ENCODE measurements around the gene AGAP9.
"Not testable (repeated sequence)": the region's sequence is repeated elsewhere in the genome, so short reads cannot be mapped to it uniquely, and the experiment has no call there.

DNA sequence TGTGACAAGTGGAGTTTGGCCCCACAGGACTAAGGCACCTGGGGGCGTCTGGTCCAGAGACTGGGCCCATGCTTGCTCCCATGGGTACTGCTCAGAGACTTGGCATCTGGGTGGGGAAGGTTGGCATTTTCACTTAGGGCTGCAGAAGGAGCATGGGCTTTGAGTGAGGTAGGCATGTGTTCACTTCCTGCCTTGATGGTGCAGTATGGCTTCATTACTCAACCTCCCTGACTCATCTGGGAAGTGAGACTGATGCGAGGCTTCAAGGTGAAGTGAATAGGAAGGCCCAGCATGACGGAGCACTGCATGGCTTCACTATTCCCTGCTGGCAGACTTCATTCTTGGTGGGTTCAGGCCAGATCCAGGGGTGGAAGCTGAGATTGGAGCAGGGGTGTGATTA is 50.8 kb downstream of the AGAP9 start:
- not testable (repeated sequence) for TF ChIP-seq CTCF (IDR thresholded peaks at IDR 0.05; ENCODE audit: low read depth, low read length); EZH2phosphoT487 (IDR thresholded peaks at IDR 0.05; ENCODE audit: low read depth)

Data from OCI-LY3 (cell line).